Measurements from ENCODE around the gene AQR. TPM values are rescaled to one million over a fixed set of nuclear protein-coding genes. Genes with fewer than 3 reads are reported as not detected.

AQR gene
- total RNA-seq, 1 experiment from 2014 or later: 26.1 TPM

DNA sequence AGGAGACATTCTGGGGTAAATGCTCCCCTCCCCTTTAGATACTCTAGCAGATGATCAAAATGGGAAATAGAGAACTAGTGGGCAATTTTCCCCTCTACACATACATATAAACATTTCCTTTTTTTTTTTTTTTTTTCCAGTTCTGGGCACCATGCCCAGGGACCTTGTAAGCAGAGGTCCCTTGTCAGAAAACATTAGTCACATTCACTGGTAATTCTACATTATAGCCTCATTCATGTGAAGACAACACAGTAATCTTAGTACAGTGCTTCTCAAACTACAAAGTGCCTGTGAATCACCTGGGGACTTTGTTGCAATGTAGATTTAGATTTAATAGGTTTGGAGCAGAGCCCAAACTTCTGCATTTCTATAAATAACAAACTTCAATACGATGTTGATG is 114.1 kb downstream of the AQR start:
- peak overlapping the region; percentile 74 for H3K4me2 ChIP-seq (ENCODE audit: low read length)
- ATAC-seq (peak; percentile 75), DNase-seq (peak; percentile 83)
- POLR2A ChIA-PET (ENCODE audit: unreplicated experiment): no interaction called here
- peaks cover 28% of the 10 kb centered on the region for H3K4me1 ChIP-seq (ENCODE audit: insufficient read depth, low read length)
- intact Hi-C loops (cut with micrococcal nuclease): loop anchor here (1.0 to 5.0 kb wide), 2 partner anchors 18 to 58 kb away; partner anchors contain the start of gene ACTC1
- peaks cover 31% of the 10 kb centered on the region for H3K36me3 ChIP-seq (ENCODE audit: low read depth, low read length)
- no peaks in the 10 kb centered on the region for H3K9me3 ChIP-seq (ENCODE audit: low read length)
- no peaks in the 10 kb centered on the region for H3K9me2 ChIP-seq (replicated peaks; ENCODE audit: low read length)
- CTCF ChIA-PET: interaction anchor here (1.0 kb wide), 1 partner anchor 234 kb away, joined by 4 read pairs; no protein-coding TSS in a partner anchor
- BruUV-seq (replicated peaks): no TSS peak
- H3K79me2 ChIP-seq (ENCODE audit: low read length): no peaks in the 10 kb centered on the region
- peak overlapping the region; percentile 98 for H3K27ac ChIP-seq (ENCODE audit: low read length)
- peaks cover 17% of the 10 kb centered on the region; the same call in 1 of the 2 replicates for H4K20me1 ChIP-seq (ENCODE audit: low read length)
- no peaks in the 10 kb centered on the region for H3K27me3 ChIP-seq (ENCODE audit: low read length)
- H3K4me3 ChIP-seq (ENCODE audit: low read length): 0 out of 2 replicates have a peak overlapping the region, but pooled peaks have one; percentile 34
- peak overlapping the region; percentile 60 for H3K9ac ChIP-seq (ENCODE audit: low read length)
- no peak overlapping the region for H2AFZ ChIP-seq (ENCODE audit: low read length)
- H3F3A ChIP-seq (ENCODE audit: low read length, unreplicated experiment): peaks cover 13% of the 10 kb centered on the region
- TF ChIP-seq EZH2phosphoT487 (IDR thresholded peaks at IDR 0.05; ENCODE audit: borderline replicate concordance, low read length) (no peak), EZH2 (IDR thresholded peaks at IDR 0.05; ENCODE audit: low read length, unreplicated experiment) (no peak)
- TF ChIP-seq, protein P1, sequence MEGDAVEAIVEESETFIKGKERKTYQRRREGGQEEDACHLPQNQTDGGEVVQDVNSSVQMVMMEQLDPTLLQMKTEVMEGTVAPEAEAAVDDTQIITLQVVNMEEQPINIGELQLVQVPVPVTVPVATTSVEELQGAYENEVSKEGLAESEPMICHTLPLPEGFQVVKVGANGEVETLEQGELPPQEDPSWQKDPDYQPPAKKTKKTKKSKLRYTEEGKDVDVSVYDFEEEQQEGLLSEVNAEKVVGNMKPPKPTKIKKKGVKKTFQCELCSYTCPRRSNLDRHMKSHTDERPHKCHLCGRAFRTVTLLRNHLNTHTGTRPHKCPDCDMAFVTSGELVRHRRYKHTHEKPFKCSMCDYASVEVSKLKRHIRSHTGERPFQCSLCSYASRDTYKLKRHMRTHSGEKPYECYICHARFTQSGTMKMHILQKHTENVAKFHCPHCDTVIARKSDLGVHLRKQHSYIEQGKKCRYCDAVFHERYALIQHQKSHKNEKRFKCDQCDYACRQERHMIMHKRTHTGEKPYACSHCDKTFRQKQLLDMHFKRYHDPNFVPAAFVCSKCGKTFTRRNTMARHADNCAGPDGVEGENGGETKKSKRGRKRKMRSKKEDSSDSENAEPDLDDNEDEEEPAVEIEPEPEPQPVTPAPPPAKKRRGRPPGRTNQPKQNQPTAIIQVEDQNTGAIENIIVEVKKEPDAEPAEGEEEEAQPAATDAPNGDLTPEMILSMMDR (conservative IDR thresholded peaks at IDR 0.05; ENCODE audit: low read depth, low read length): no peak

DNA sequence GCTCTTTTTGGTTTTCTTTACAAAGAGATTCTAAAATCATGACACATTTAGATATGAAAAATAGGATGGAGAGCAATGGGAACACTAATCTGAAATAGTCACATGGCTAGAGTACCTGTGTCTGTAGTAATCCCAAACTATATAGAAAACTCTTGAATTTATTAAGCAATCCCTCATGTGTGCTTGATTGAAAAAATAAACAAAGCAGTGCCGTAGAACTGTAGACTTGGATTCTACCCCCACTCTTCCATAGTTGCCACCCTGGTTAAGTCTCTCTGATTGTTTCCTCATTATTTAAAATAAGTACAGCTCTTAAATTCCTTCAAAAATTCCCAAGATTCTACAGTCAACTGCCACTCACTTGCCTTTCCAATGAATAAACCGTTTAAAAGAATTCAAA is 115.3 kb downstream of the AQR start:
- intact Hi-C loops (cut with micrococcal nuclease): no loop called here
- Histone ChIP-seq H3K9ac (ENCODE audit: low read length) (no peak overlapping the region), H3K4me2 (ENCODE audit: low read length) (no peak overlapping the region), H2AFZ (ENCODE audit: low read length) (no peak overlapping the region), H3F3A (ENCODE audit: low read length, unreplicated experiment) (peaks cover 13% of the 10 kb centered on the region), H4K20me1 (ENCODE audit: low read length) (peaks cover 17% of the 10 kb centered on the region; the same call in 1 of the 2 replicates), H3K79me2 (ENCODE audit: low read length) (no peaks in the 10 kb centered on the region), H3K27ac (ENCODE audit: low read length) (no peak overlapping the region), H3K4me3 (ENCODE audit: low read length) (no peak overlapping the region), H3K9me3 (ENCODE audit: low read length) (no peaks in the 10 kb centered on the region), H3K9me2 (replicated peaks; ENCODE audit: low read length) (no peaks in the 10 kb centered on the region), H3K27me3 (ENCODE audit: low read length) (no peaks in the 10 kb centered on the region), H3K36me3 (ENCODE audit: low read depth, low read length) (peaks cover 23% of the 10 kb centered on the region), H3K4me1 (ENCODE audit: insufficient read depth, low read length) (peaks cover 28% of the 10 kb centered on the region)
- DNase-seq (no peak), ATAC-seq (no peak)
- TF ChIP-seq EZH2 (IDR thresholded peaks at IDR 0.05; ENCODE audit: low read length, unreplicated experiment): no peak
- TF ChIP-seq, protein P1 (conservative IDR thresholded peaks at IDR 0.05; ENCODE audit: low read depth, low read length): no peak
- TF ChIP-seq EZH2phosphoT487 (IDR thresholded peaks at IDR 0.05; ENCODE audit: borderline replicate concordance, low read length): no peak
- no TSS peak for BruUV-seq (replicated peaks)
- ChIA-PET POLR2A (ENCODE audit: unreplicated experiment) (no interaction called here), CTCF (interaction anchor here (0.5 kb wide), 1 partner anchor 267 kb away, joined by 7 read pairs; no protein-coding TSS in a partner anchor)

DNA sequence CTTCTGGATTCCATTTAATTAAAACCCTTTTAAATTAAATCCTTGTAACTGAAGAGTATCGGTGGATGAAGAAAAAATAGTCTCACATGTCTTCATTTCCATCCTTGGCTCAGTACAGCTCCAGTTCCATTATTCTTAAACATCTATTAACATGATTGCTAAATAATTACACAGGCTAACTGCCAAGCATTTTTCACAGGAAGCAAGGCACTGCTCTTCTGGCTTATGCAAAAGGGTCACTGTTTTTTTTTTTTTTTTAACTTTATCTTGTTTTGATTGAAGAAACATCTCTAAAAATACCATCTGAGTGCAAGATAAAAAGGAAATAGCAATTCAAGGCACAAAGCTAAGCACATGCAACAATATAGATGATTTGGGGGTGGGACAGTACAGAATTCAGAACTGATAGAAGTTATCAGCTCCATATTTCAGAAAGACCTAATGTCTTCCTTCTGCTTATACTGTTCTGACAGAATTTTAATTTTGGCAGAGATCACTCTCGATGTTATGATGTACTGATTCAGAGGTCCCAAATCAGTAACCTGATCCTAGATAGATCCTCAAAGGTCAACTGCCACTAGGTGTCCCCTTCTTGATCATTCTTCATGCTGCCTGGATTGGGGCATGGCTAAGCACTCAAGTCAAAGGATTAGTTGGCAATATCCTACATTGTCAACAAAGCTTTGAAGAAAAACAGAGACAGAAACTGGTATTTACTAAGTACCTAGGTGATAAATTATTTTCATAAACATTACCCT is 116.4 kb downstream of the AQR start:
- POLR2A ChIA-PET (ENCODE audit: unreplicated experiment): no interaction called here
- Histone ChIP-seq H2AFZ (ENCODE audit: low read length) (no peak overlapping the region), H3K9me2 (replicated peaks; ENCODE audit: low read length) (no peaks in the 10 kb centered on the region), H3K27ac (ENCODE audit: low read length) (no peak overlapping the region), H3K27me3 (ENCODE audit: low read length) (no peaks in the 10 kb centered on the region), H3K9me3 (ENCODE audit: low read length) (no peaks in the 10 kb centered on the region), H3K4me2 (ENCODE audit: low read length) (no peak overlapping the region), H3F3A (ENCODE audit: low read length, unreplicated experiment) (peaks cover 13% of the 10 kb centered on the region), H4K20me1 (ENCODE audit: low read length) (peaks cover 17% of the 10 kb centered on the region; the same call in 1 of the 2 replicates), H3K79me2 (ENCODE audit: low read length) (no peaks in the 10 kb centered on the region), H3K36me3 (ENCODE audit: low read depth, low read length) (peaks cover 20% of the 10 kb centered on the region), H3K9ac (ENCODE audit: low read length) (no peak overlapping the region), H3K4me1 (ENCODE audit: insufficient read depth, low read length) (peaks cover 28% of the 10 kb centered on the region), H3K4me3 (ENCODE audit: low read length) (no peak overlapping the region)
- intact Hi-C loops (cut with micrococcal nuclease): no loop called here
- DNase-seq (peak; percentile 8), ATAC-seq (no peak)
- CTCF ChIA-PET: interaction anchor here (0.7 kb wide), 2 partner anchors 232 to 236 kb away, joined by 3 read pairs; no protein-coding TSS in a partner anchor
- TF ChIP-seq EZH2phosphoT487 (IDR thresholded peaks at IDR 0.05; ENCODE audit: borderline replicate concordance, low read length) (no peak), EZH2 (IDR thresholded peaks at IDR 0.05; ENCODE audit: low read length, unreplicated experiment) (no peak)
- TF ChIP-seq, protein P1 (conservative IDR thresholded peaks at IDR 0.05; ENCODE audit: low read depth, low read length): no peak
- no TSS peak for BruUV-seq (replicated peaks)

All from PC-3 (cell line).